Measurements from ENCODE around the gene MTHFD1L.

Gene MTHFD1L

GRCh38 chr6:151101161-151101815 is 235.8 kb downstream of the MTHFD1L start:
- no peak for TF ChIP-seq CTCF (IDR thresholded peaks at IDR 0.05; ENCODE audit: low read depth, low read length)

GRCh38 chr6:151101816-151102694 is 236.6 kb downstream of the MTHFD1L start:
- no peak overlapping the region for H3K4me3 ChIP-seq (ENCODE audit: low read depth, low read length)
- TF ChIP-seq CTCF (IDR thresholded peaks at IDR 0.05; ENCODE audit: low read depth, low read length) = no peak

More at GRCh38 chr6:151101161-151101815, 235.8 kb downstream of the MTHFD1L start:
- H3K4me3 ChIP-seq (ENCODE audit: low read depth, low read length) = no peak overlapping the region

- H3K4me3 ChIP-seq (ENCODE audit: low read depth, low read length) = no peak overlapping the region
- no peak for TF ChIP-seq CTCF (IDR thresholded peaks at IDR 0.05; ENCODE audit: low read depth, low read length)
Observed at GRCh38 chr6:151103266-151103665, 237.8 kb downstream of the MTHFD1L start.

GRCh38 chr6:151107897-151108427 is 242.5 kb downstream of the MTHFD1L start:
- no peak for TF ChIP-seq CTCF (IDR thresholded peaks at IDR 0.05; ENCODE audit: low read depth, low read length)

GRCh38 chr6:151108548-151108947 is 243.0 kb downstream of the MTHFD1L start:
- no peak overlapping the region for H3K4me3 ChIP-seq (ENCODE audit: low read depth, low read length)
- no peak for TF ChIP-seq CTCF (IDR thresholded peaks at IDR 0.05; ENCODE audit: low read depth, low read length)

More at GRCh38 chr6:151107897-151108427, 242.5 kb downstream of the MTHFD1L start:
- no peak overlapping the region for H3K4me3 ChIP-seq (ENCODE audit: low read depth, low read length)

- TF ChIP-seq CTCF (IDR thresholded peaks at IDR 0.05; ENCODE audit: low read depth, low read length) = no peak
- no peak overlapping the region for H3K4me3 ChIP-seq (ENCODE audit: low read depth, low read length)
Observed at GRCh38 chr6:151109361-151109760, 243.9 kb downstream of the MTHFD1L start.
